Effector memory CD8-positive, alpha-beta T cell (primary cell): ENCODE data around the gene LEFTY2.

Experiments
- ATAC-seq: fragments of 150-1000 bp; cut with Tn5 transposase; replicated peaks from 2 replicates; pipeline ENCODE4 v1.10.0; 2021; ENCODE audit warnings: mild to moderate bottlenecking, moderate library complexity
- DNase-seq, 3 experiments: peaks; one replicate each; pipeline ENCODE4 v3.0.0; 2021
- H3K27ac Mint-ChIP-seq, 2 donors: one replicate each; pipeline ENCODE4 v1.8.0; 2022; ENCODE audit warnings: mild to moderate bottlenecking in 2 of 2, mixed read lengths in 2 of 2, moderate library complexity in 2 of 2
- H3K27me3 Mint-ChIP-seq, 2 donors: one replicate each; pipeline ENCODE4 v1.8.0; 2022; ENCODE audit warnings: mixed read lengths in 2 of 2
- H3K36me3 Mint-ChIP-seq: one replicate; pipeline ENCODE4 v1.8.0; 2022; ENCODE audit warnings: mild to moderate bottlenecking, moderate library complexity, mixed read lengths; ENCODE audit not compliant: insufficient read depth
- H3K4me1 Mint-ChIP-seq, 2 donors: one replicate each; pipeline ENCODE4 v1.8.0; 2022; ENCODE audit warnings: low read depth in 2 of 2, mixed read lengths in 2 of 2
- H3K4me3 Mint-ChIP-seq, 2 donors: one replicate each; pipeline ENCODE4 v1.8.0; 2022; ENCODE audit warnings: mild to moderate bottlenecking in 2 of 2, mixed read lengths in 2 of 2, moderate library complexity in 2 of 2
- H3K9me3 Mint-ChIP-seq, 2 donors: one replicate each; pipeline ENCODE4 v1.8.0; 2022; ENCODE audit warnings: mixed read lengths in 2 of 2

LEFTY2 gene

GRCh38 chr1:225917101-225917500 lies 23.9 kb downstream of the LEFTY2 start:
- H3K9me3 Mint-ChIP-seq: no peaks in the 10 kb centered on the region
- ATAC-seq: no peak
- H3K27ac Mint-ChIP-seq: peak overlapping the region in 1 of 2 donors; percentile 33
- peaks cover 32% of the 10 kb centered on the region for H3K36me3 Mint-ChIP-seq
- peaks cover 9% of the 10 kb centered on the region in 2 donors for H3K4me1 Mint-ChIP-seq
- H3K4me3 Mint-ChIP-seq: no peak overlapping the region
- no peaks in the 10 kb centered on the region for H3K27me3 Mint-ChIP-seq
- no peak for DNase-seq

- DNase-seq: no peak
- Mint-ChIP-seq H3K4me3 (no peak overlapping the region), H3K9me3 (no peaks in the 10 kb centered on the region), H3K36me3 (peaks cover 29% of the 10 kb centered on the region), H3K4me1 (peaks cover 9 to 13% of the 10 kb centered on the region in 2 donors), H3K27me3 (no peaks in the 10 kb centered on the region), H3K27ac (no peak overlapping the region)
- ATAC-seq: no peak
These were observed 25.5 kb downstream of the LEFTY2 start for GRCh38 chr1:225915538-225915991.

- no peaks in the 10 kb centered on the region for H3K9me3 Mint-ChIP-seq
- H3K27ac Mint-ChIP-seq: peak overlapping the region in 1 of 2 donors; percentile 13
- peaks cover 11 to 17% of the 10 kb centered on the region in 2 donors for H3K4me1 Mint-ChIP-seq
- ATAC-seq (no peak), DNase-seq (no peak)
- H3K36me3 Mint-ChIP-seq: peaks cover 27% of the 10 kb centered on the region
- H3K4me3 Mint-ChIP-seq: no peak overlapping the region
- no peaks in the 10 kb centered on the region for H3K27me3 Mint-ChIP-seq
These were observed 26.1 kb downstream of the LEFTY2 start for GRCh38 chr1:225914947-225915346.

- Mint-ChIP-seq H3K4me3 (no peak overlapping the region), H3K27ac (no peak overlapping the region), H3K27me3 (no peaks in the 10 kb centered on the region), H3K4me1 (peaks cover 8 to 22% of the 10 kb centered on the region in 2 donors), H3K36me3 (peaks cover 22% of the 10 kb centered on the region), H3K9me3 (no peaks in the 10 kb centered on the region)
- no peak for ATAC-seq
- no peak for DNase-seq
These were observed 26.6 kb downstream of the LEFTY2 start for GRCh38 chr1:225914391-225914790.

GRCh38 chr1:225911191-225912130 lies 29.6 kb downstream of the LEFTY2 start:
- H3K27me3 Mint-ChIP-seq: no peaks in the 10 kb centered on the region

GRCh38 chr1:225909477-225909876 lies 31.5 kb downstream of the LEFTY2 start:
- no peak for DNase-seq
- no peaks in the 10 kb centered on the region for H3K36me3 Mint-ChIP-seq
- H3K27ac Mint-ChIP-seq: peak overlapping the region in 1 of 2 donors; percentile 10
- no peak for ATAC-seq
- H3K4me1 Mint-ChIP-seq: peaks cover 13 to 16% of the 10 kb centered on the region in 2 donors
- no peaks in the 10 kb centered on the region for H3K9me3 Mint-ChIP-seq
- no peak overlapping the region for H3K4me3 Mint-ChIP-seq
- no peaks in the 10 kb centered on the region for H3K27me3 Mint-ChIP-seq

More at GRCh38 chr1:225911191-225912130, 29.6 kb downstream of the LEFTY2 start:
- Mint-ChIP-seq H3K4me1 (peaks cover 8 to 22% of the 10 kb centered on the region in 2 donors), H3K36me3 (peaks cover 4% of the 10 kb centered on the region), H3K9me3 (no peaks in the 10 kb centered on the region), H3K4me3 (peak overlapping the region in 1 of 2 donors; percentile 4), H3K27ac (no peak overlapping the region)
- peak; percentile 98 for ATAC-seq
- peak; percentile 72 to 77 (median 76) for DNase-seq

GRCh38 chr1:225908773-225909172 lies 32.2 kb downstream of the LEFTY2 start:
- Mint-ChIP-seq H3K27me3 (no peaks in the 10 kb centered on the region), H3K4me1 (peaks cover 13 to 16% of the 10 kb centered on the region in 2 donors), H3K9me3 (no peaks in the 10 kb centered on the region), H3K4me3 (no peak overlapping the region), H3K27ac (peak overlapping the region; percentile 30 to 39), H3K36me3 (no peaks in the 10 kb centered on the region)
- no peak for DNase-seq
- no peak for ATAC-seq

GRCh38 chr1:225908013-225908640 lies 32.9 kb downstream of the LEFTY2 start:
- peaks cover 13 to 16% of the 10 kb centered on the region in 2 donors for H3K4me1 Mint-ChIP-seq
- no peaks in the 10 kb centered on the region for H3K36me3 Mint-ChIP-seq
- no peaks in the 10 kb centered on the region for H3K27me3 Mint-ChIP-seq
- peak overlapping the region in 1 of 2 donors; percentile 41 for H3K27ac Mint-ChIP-seq
- ATAC-seq: no peak
- H3K4me3 Mint-ChIP-seq: no peak overlapping the region
- DNase-seq: no peak
- no peaks in the 10 kb centered on the region for H3K9me3 Mint-ChIP-seq

- peaks cover 3% of the 10 kb centered on the region for H3K36me3 Mint-ChIP-seq
- ATAC-seq: no peak
- no peak for DNase-seq
- no peaks in the 10 kb centered on the region for H3K9me3 Mint-ChIP-seq
- peak overlapping the region in 1 of 2 donors; percentile 41 for H3K27ac Mint-ChIP-seq
- peaks cover 13 to 16% of the 10 kb centered on the region in 2 donors for H3K4me1 Mint-ChIP-seq
- H3K27me3 Mint-ChIP-seq: no peaks in the 10 kb centered on the region
- no peak overlapping the region for H3K4me3 Mint-ChIP-seq
These were observed 33.7 kb downstream of the LEFTY2 start for GRCh38 chr1:225907341-225907740.

GRCh38 chr1:225906467-225906866 lies 34.6 kb downstream of the LEFTY2 start:
- H3K4me3 Mint-ChIP-seq: no peak overlapping the region
- no peaks in the 10 kb centered on the region for H3K27me3 Mint-ChIP-seq
- H3K9me3 Mint-ChIP-seq: no peaks in the 10 kb centered on the region
- no peak overlapping the region for H3K27ac Mint-ChIP-seq
- H3K36me3 Mint-ChIP-seq: peaks cover 3% of the 10 kb centered on the region
- no peak for ATAC-seq
- no peak for DNase-seq
- H3K4me1 Mint-ChIP-seq: peaks cover 10 to 16% of the 10 kb centered on the region in 2 donors

- ATAC-seq: no peak
- Mint-ChIP-seq H3K27me3 (no peaks in the 10 kb centered on the region), H3K9me3 (no peaks in the 10 kb centered on the region), H3K36me3 (peaks cover 3% of the 10 kb centered on the region), H3K4me1 (peaks cover 11 to 14% of the 10 kb centered on the region in 2 donors), H3K27ac (peak overlapping the region in 1 of 2 donors; percentile 0), H3K4me3 (no peak overlapping the region)
- DNase-seq: no peak
These were observed 37.4 kb downstream of the LEFTY2 start for GRCh38 chr1:225903623-225904022.

- no peaks in the 10 kb centered on the region for H3K27me3 Mint-ChIP-seq
- DNase-seq: no peak
- peaks cover 33 to 36% of the 10 kb centered on the region in 2 donors for H3K4me1 Mint-ChIP-seq
These were observed 41.7 kb downstream of the LEFTY2 start for GRCh38 chr1:225899044-225899925.

More at GRCh38 chr1:225899044-225899925, 41.7 kb downstream of the LEFTY2 start:
- no peaks in the 10 kb centered on the region for H3K9me3 Mint-ChIP-seq
- no peak for ATAC-seq
- peak overlapping the region; percentile 89 to 90 for H3K27ac Mint-ChIP-seq
- H3K36me3 Mint-ChIP-seq: peaks cover 15% of the 10 kb centered on the region
- peak overlapping the region; percentile 18 to 25 for H3K4me3 Mint-ChIP-seq
